HepG2 (cell line): ENCODE data around the gene CAMKMT. TPM values are rescaled to one million over a fixed set of nuclear protein-coding genes. Genes with fewer than 3 reads are reported as not detected.

ENCODE experiments used
- ATAC-seq: fragments of 200-7000 bp; cut with Tn5 transposase; 3 replicates; pipeline ENCODE4 v1.9.1; 2020; ENCODE audit warnings: mild to moderate bottlenecking, moderate library complexity
- BruUV-seq: library from RNA; stranded (reverse); fragments of 400-500 nt; replicated peaks from 2 replicates; lab custom pipeline; 2021; lab: Mats Ljungman, UMichigan
- CTCF ChIA-PET: fragments of 300-600 bp; formaldehyde crosslinking; extraction: SDS; loops from one replicate; lab custom pipeline; 2021; ENCODE audit warnings: low total read pairs, inconsistent platforms, low intra/inter-chr PET ratio; lab: Yijun Ruan, JAX
- POLR2A ChIA-PET: fragments of 350-600 bp; sonication (Branson Sonifier 250); formaldehyde crosslinking; loops from one replicate; lab custom pipeline; 2020; ENCODE audit warnings: antibody characterized with exemption, inconsistent platforms; lab: Yijun Ruan, JAX
- DNase-seq: peaks from one replicate; pipeline ENCODE4 v3.0.0-alpha.2; 2015; ENCODE audit warnings: low spot score
- FAIRE-seq: peaks from 3 replicates; lab custom pipeline; 2011; peaks lifted over from hg19 to GRCh38; lab: Jason Lieb, UNC
- H2AFZ ChIP-seq: one replicate; pipeline ENCODE4 v1.6.1; 2011; ENCODE audit warnings: low read length, inconsistent platforms
- H3K27ac ChIP-seq: fragments of 300-600 bp; 3 replicates; pipeline ENCODE4 v1.8.0; 2011; ENCODE audit warnings: mixed run types, mild to moderate bottlenecking, mixed read lengths, low read length, inconsistent platforms; ENCODE audit not compliant: insufficient read depth; ENCODE audit errors: extremely low read length
- H3K27me3 ChIP-seq, 2 experiments: fragments of 200-600 bp in 1 of 2; 2 replicates in 1 of 2; 3 replicates in 1 of 2; pipeline versions ENCODE4 v1.6.0 to v1.8.0; 2011; ENCODE audit warnings: low read length in 2 of 2, mild to moderate bottlenecking in 2 of 2, moderate library complexity in 2 of 2, inconsistent platforms in 1 of 2; ENCODE audit not compliant: insufficient read depth in 2 of 2, control insufficient read depth in 1 of 2
- H3K36me3 ChIP-seq, 2 experiments: fragments of 200-600 bp in 1 of 2; replicated peaks in 1 of 2; 2 replicates in 1 of 2; 3 replicates in 1 of 2; pipeline versions ENCODE4 v1.5.1 to v1.8.0; 2011; ENCODE audit warnings: low read length in 2 of 2, inconsistent platforms in 1 of 2; ENCODE audit not compliant: insufficient read depth in 2 of 2, control insufficient read depth in 1 of 2
- H3K4me1 ChIP-seq: 2 replicates; pipeline ENCODE4 v1.5.1; 2012; ENCODE audit warnings: low read length, inconsistent platforms; ENCODE audit not compliant: insufficient read depth
- H3K4me2 ChIP-seq: 2 replicates; pipeline ENCODE4 v1.6.0; 2011; ENCODE audit warnings: low read depth, low read length, inconsistent platforms
- H3K4me3 ChIP-seq, 3 experiments: fragments of 200-600 bp in 1 of 3; sonication (generic), shearing (Covaris generic) in 1 of 3; replicated peaks in 1 of 3; 2 replicates each; pipeline ENCODE4 v1.5.1; 2011 to 2016; ENCODE audit warnings: low read length in 3 of 3, inconsistent platforms in 2 of 3, low read depth in 2 of 3, mild to moderate bottlenecking in 2 of 3, control low read depth in 1 of 3, mixed read lengths in 1 of 3; ENCODE audit not compliant: insufficient read depth in 1 of 3
- H3K79me2 ChIP-seq: one replicate; pipeline ENCODE4 v1.6.1; 2011; ENCODE audit warnings: low read length, inconsistent platforms; ENCODE audit not compliant: insufficient read depth
- H3K9ac ChIP-seq: 2 replicates; pipeline ENCODE4 v1.6.0; 2011; ENCODE audit warnings: mild to moderate bottlenecking, low read depth, low read length, inconsistent platforms; ENCODE audit not compliant: insufficient read depth
- H3K9me3 ChIP-seq: 2 replicates; pipeline ENCODE4 v1.5.1; 2012; ENCODE audit warnings: mild to moderate bottlenecking, low read length
- H4K20me1 ChIP-seq: 2 replicates; pipeline ENCODE4 v1.6.0; 2011; ENCODE audit warnings: inconsistent platforms, mild to moderate bottlenecking, low read length, moderate library complexity; ENCODE audit not compliant: insufficient read depth
- ATRX ChIP-seq: sonication (generic); formaldehyde crosslinking; IDR thresholded peaks from 2 replicates; pipeline ENCODE4 v1.4.0; 2020; ENCODE audit warnings: missing genetic modification reagents, borderline replicate concordance
- GMEB1 ChIP-seq: sonication (generic); formaldehyde crosslinking; IDR thresholded peaks from 2 replicates; pipeline ENCODE4 v1.5.1; 2020; ENCODE audit warnings: missing genetic modification reagents, mild to moderate bottlenecking, borderline replicate concordance
- MBD4 ChIP-seq: IDR thresholded peaks from 2 replicates; pipeline ENCODE4 v1.6.1; 2012; ENCODE audit warnings: low read length, inconsistent platforms, borderline replicate concordance
- MEIS2 ChIP-seq: sonication (generic); formaldehyde crosslinking; IDR thresholded peaks from 2 replicates; pipeline ENCODE4 v1.9.0; 2021; ENCODE audit warnings: mild to moderate bottlenecking, missing genetic modification reagents
- SETDB1 ChIP-seq: sonication (generic); formaldehyde crosslinking; IDR thresholded peaks from 2 replicates; pipeline ENCODE4 v1.5.1; 2020; ENCODE audit warnings: missing genetic modification reagents, mild to moderate bottlenecking, borderline replicate concordance
- SRSF9 ChIP-seq: fragments of 200-400 bp; formaldehyde crosslinking; IDR thresholded peaks from 2 replicates; pipeline ENCODE4 v1.6.1; 2018; ENCODE audit warnings: borderline replicate concordance, mild to moderate bottlenecking, low read depth, low read length; ENCODE audit not compliant: insufficient read depth, poor library complexity, severe bottlenecking
- TRIM24 ChIP-seq: sonication (generic); formaldehyde crosslinking; IDR thresholded peaks from 2 replicates; pipeline ENCODE4 v1.8.0; 2022; ENCODE audit warnings: mild to moderate bottlenecking, missing genetic modification reagents
- ZNF33B ChIP-seq: sonication (generic); formaldehyde crosslinking; IDR thresholded peaks from 2 replicates; pipeline ENCODE4 v1.5.1; 2020; ENCODE audit warnings: mild to moderate bottlenecking, missing genetic modification reagents
- WGBS: methylation state at CpG from one replicate; pipeline ENCODE4 v1.1.6; 2017; ENCODE audit warnings: low lambda C conversion rate; 5-methylcytosine and 5-hydroxymethylcytosine counted together
- in situ Hi-C: cut with HindIII; loops from 2 replicates; pipeline ENCODE4 v1.10.0; 2017; ENCODE audit warnings: low pct_unique_long_range_greater_than_20kb; ENCODE audit not compliant: extremely low pct_ligation_motif_present
- intact Hi-C: fragments of 100-400 bp; cut with micrococcal nuclease; formaldehyde crosslinking; loops from one replicate; pipeline ENCODE4 v1.10.0; 2022; ENCODE audit not compliant: unreplicated experiment
- polyA plus RNA-seq, 8 experiments: library from polyadenylated mRNA; depleted of rRNA in 3 of 8; stranded (reverse) in 7 of 8; unstranded in 1 of 8; fragments of >200 nt; fragmentation: Illumina TruSeq in 4 of 8; extraction: Trizol in 4 of 8; gene quantifications; 2 replicates each; pipeline versions ENCODE4 v1.2.1 to v1.2.3, GENCODE V29; 2011 to 2016; ENCODE audit warnings: low read depth in 4 of 8, missing spikeins in 1 of 8, mixed read lengths in 1 of 8; ENCODE audit not compliant: insufficient read depth in 1 of 8
- total RNA-seq, 5 experiments: library from RNA; depleted of rRNA; stranded (reverse); fragments of >200 nt; fragmentation: Illumina TruSeq; extraction: Trizol; gene quantifications; 2 replicates each; pipeline ENCODE4 v1.2.3, GENCODE V29; 2016; ENCODE audit warnings: low read depth in 1 of 5
- TF ChIP-seq, protein P1 (sequence below): IDR thresholded peaks from 2 replicates; pipeline ENCODE4 v1.6.1; 2016; ENCODE audit warnings: missing biosample characterization, missing genetic modification reagents, low read depth
- TF ChIP-seq, protein P2 (sequence below): sonication (generic); formaldehyde crosslinking; IDR thresholded peaks from 2 replicates; pipeline ENCODE4 v1.5.1; 2020; ENCODE audit warnings: mild to moderate bottlenecking, missing genetic modification reagents, borderline replicate concordance
- TF ChIP-seq, protein P3 (sequence below): sonication (generic); formaldehyde crosslinking; IDR thresholded peaks from 2 replicates; pipeline ENCODE4 v1.8.1; 2022; ENCODE audit warnings: mild to moderate bottlenecking, missing genetic modification reagents
- TF ChIP-seq, protein P4 (sequence below): sonication (generic); formaldehyde crosslinking; IDR thresholded peaks from 2 replicates; pipeline ENCODE4 v1.5.1; 2020; ENCODE audit warnings: missing genetic modification reagents, mild to moderate bottlenecking, borderline replicate concordance
- TF ChIP-seq, protein P5 (sequence below): sonication (generic); formaldehyde crosslinking; IDR thresholded peaks from 2 replicates; pipeline ENCODE4 v1.5.0; 2020; ENCODE audit warnings: mild to moderate bottlenecking, missing genetic modification reagents

The CAMKMT gene
- total and polyA plus RNA-seq, 2 of the 13 experiments (the other 11 are each of a cell fraction or from before 2014, with no cell fraction given) = 6.9 to 20.8 TPM

- no peaks in the 10 kb centered on the region for H3K9me3 ChIP-seq
- BruUV-seq = no TSS peak
- POLR2A ChIA-PET = no interaction called here
- H3K36me3 ChIP-seq = no peaks in the 10 kb centered on the region
- H4K20me1 ChIP-seq = no peaks in the 10 kb centered on the region
- H3K9ac ChIP-seq = no peak overlapping the region
- H3K79me2 ChIP-seq = no peaks in the 10 kb centered on the region
- 34% methylated on average over 7 of the region's 7 CpGs for WGBS
- no peak overlapping the region for H3K4me2 ChIP-seq
- in situ Hi-C loops = no loop called here
- no peak overlapping the region for H3K27ac ChIP-seq
- H2AFZ ChIP-seq = no peak overlapping the region
- intact Hi-C loops = no loop called here
- FAIRE-seq (no peak), ATAC-seq (no peak), DNase-seq (no peak)
- H3K27me3 ChIP-seq = peaks cover 0 to 15% of the 10 kb centered on the region in 2 experiments; a peak in 1 of 5 replicates
- no peak overlapping the region for H3K4me3 ChIP-seq
- H3K4me1 ChIP-seq = 0 out of 2 replicates have a peak, but pooled peaks cover 4% of the 10 kb centered on the region
- CTCF ChIA-PET = no interaction called here
- TF ChIP-seq, protein P1, sequence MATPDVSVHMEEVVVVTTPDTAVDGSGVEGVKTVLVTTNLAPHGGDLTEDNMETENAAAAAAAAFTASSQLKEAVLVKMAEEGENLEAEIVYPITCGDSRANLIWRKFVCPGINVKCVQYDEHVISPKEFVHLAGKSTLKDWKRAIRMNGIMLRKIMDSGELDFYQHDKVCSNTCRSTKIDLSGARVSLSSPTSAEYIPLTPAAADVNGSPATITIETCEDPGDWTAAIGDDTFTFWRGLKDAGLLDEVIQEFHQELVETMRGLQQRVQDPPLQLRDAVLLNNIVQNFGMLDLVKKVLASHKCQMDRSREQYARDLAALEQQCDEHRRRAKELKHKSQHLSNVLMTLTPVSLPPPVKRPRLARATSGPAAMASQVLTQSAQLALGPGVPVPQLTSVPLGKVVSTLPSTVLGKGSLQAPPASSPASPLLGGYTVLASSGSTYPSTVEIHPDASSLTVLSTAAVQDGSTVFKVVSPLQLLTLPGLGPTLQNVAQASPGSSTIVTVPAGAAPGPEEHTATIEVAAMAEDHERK (CRISPR knock-in tag) = no peak
- TF ChIP-seq ATRX (CRISPR knock-in tag) = no peak
- TF ChIP-seq ZNF33B (CRISPR knock-in tag) = no peak
- TF ChIP-seq, protein P2, sequence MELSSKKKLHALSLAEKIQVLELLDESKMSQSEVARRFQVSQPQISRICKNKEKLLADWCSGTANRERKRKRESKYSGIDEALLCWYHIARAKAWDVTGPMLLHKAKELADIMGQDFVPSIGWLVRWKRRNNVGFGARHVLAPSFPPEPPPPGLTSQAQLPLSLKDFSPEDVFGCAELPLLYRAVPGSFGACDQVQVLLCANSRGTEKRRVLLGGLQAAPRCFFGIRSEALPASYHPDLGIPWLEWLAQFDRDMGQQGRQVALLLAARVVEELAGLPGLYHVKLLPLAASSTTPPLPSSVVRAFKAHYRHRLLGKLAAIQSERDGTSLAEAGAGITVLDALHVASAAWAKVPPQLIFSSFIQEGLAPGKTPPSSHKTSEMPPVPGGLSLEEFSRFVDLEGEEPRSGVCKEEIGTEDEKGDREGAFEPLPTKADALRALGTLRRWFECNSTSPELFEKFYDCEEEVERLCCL = no peak
- no peak for TF ChIP-seq SETDB1 (CRISPR knock-in tag)
- TF ChIP-seq, protein P3, sequence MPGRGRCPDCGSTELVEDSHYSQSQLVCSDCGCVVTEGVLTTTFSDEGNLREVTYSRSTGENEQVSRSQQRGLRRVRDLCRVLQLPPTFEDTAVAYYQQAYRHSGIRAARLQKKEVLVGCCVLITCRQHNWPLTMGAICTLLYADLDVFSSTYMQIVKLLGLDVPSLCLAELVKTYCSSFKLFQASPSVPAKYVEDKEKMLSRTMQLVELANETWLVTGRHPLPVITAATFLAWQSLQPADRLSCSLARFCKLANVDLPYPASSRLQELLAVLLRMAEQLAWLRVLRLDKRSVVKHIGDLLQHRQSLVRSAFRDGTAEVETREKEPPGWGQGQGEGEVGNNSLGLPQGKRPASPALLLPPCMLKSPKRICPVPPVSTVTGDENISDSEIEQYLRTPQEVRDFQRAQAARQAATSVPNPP = no peak
- TF ChIP-seq MBD4 = no peak
- TF ChIP-seq GMEB1 (CRISPR knock-in tag) = no peak
- TF ChIP-seq MEIS2 = no peak
- TF ChIP-seq, protein P4, sequence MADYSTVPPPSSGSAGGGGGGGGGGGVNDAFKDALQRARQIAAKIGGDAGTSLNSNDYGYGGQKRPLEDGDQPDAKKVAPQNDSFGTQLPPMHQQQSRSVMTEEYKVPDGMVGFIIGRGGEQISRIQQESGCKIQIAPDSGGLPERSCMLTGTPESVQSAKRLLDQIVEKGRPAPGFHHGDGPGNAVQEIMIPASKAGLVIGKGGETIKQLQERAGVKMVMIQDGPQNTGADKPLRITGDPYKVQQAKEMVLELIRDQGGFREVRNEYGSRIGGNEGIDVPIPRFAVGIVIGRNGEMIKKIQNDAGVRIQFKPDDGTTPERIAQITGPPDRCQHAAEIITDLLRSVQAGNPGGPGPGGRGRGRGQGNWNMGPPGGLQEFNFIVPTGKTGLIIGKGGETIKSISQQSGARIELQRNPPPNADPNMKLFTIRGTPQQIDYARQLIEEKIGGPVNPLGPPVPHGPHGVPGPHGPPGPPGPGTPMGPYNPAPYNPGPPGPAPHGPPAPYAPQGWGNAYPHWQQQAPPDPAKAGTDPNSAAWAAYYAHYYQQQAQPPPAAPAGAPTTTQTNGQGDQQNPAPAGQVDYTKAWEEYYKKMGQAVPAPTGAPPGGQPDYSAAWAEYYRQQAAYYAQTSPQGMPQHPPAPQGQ (CRISPR knock-in tag) = no peak
- TF ChIP-seq, protein P5, sequence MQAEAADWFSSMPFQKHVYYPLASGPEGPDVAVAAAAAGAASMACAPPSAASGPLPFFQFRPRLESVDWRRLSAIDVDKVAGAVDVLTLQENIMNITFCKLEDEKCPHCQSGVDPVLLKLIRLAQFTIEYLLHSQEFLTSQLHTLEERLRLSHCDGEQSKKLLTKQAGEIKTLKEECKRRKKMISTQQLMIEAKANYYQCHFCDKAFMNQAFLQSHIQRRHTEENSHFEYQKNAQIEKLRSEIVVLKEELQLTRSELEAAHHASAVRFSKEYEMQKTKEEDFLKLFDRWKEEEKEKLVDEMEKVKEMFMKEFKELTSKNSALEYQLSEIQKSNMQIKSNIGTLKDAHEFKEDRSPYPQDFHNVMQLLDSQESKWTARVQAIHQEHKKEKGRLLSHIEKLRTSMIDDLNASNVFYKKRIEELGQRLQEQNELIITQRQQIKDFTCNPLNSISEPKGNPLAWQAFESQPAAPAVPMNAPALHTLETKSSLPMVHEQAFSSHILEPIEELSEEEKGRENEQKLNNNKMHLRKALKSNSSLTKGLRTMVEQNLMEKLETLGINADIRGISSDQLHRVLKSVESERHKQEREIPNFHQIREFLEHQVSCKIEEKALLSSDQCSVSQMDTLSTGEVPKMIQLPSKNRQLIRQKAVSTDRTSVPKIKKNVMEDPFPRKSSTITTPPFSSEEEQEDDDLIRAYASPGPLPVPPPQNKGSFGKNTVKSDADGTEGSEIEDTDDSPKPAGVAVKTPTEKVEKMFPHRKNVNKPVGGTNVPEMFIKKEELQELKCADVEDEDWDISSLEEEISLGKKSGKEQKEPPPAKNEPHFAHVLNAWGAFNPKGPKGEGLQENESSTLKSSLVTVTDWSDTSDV (CRISPR knock-in tag) = no peak
- no peak for TF ChIP-seq SRSF9
- TF ChIP-seq TRIM24 (CRISPR knock-in tag) = no peak
These were observed 455.5 kb downstream of the CAMKMT start for GRCh38 chr2:44817256-44817655.
